SK-N-SH treated with all-trans-retinoic acid at 6 μM for 48 hours (cell line): ENCODE data around the gene BRMS1.

Experiments used
- ARNTL ChIP-seq: fragments of 450-650 bp; formaldehyde crosslinking; IDR thresholded peaks from 2 replicates; pipeline ENCODE4 v1.5.0; 2020; ENCODE audit warnings: low read depth, mild to moderate bottlenecking, moderate library complexity, borderline replicate concordance
- BACH2 ChIP-seq: fragments of 250-450 bp; sonication (Bioruptor Pico); IDR thresholded peaks from 2 replicates; pipeline ENCODE4 v1.9.0; 2021; ENCODE audit warnings: mild to moderate bottlenecking, borderline replicate concordance
- CREB5 ChIP-seq: fragments of 250-450 bp; sonication (Bioruptor Pico); IDR thresholded peaks from 2 replicates; pipeline ENCODE4 v1.5.1; 2020; ENCODE audit warnings: low read depth, mild to moderate bottlenecking, moderate library complexity
- CSDC2 ChIP-seq: fragments of 250-450 bp; sonication (Bioruptor Pico); IDR thresholded peaks from 2 replicates; pipeline ENCODE4 v1.5.0; 2020; ENCODE audit warnings: mild to moderate bottlenecking, moderate library complexity
- CSRNP3 ChIP-seq: fragments of 250-450 bp; sonication (Bioruptor Pico); IDR thresholded peaks from 2 replicates; pipeline ENCODE4 v1.5.1; 2021; ENCODE audit warnings: mild to moderate bottlenecking, moderate library complexity
- GLIS3 ChIP-seq: fragments of 250-450 bp; sonication (Bioruptor Pico); IDR thresholded peaks from 2 replicates; pipeline ENCODE4 v1.5.0; 2020; ENCODE audit warnings: mild to moderate bottlenecking, moderate library complexity
- ISL1 ChIP-seq: fragments of 250-450 bp; sonication (Bioruptor Pico); IDR thresholded peaks from 2 replicates; pipeline ENCODE4 v2.1.2; 2022; ENCODE audit warnings: mild to moderate bottlenecking, moderate library complexity
- PATZ1 ChIP-seq: fragments of 250-450 bp; sonication (Bioruptor Pico); IDR thresholded peaks from 2 replicates; pipeline ENCODE4 v1.8.0; 2020; ENCODE audit warnings: mild to moderate bottlenecking, moderate library complexity, borderline replicate concordance
- ZC3H10 ChIP-seq: fragments of 250-450 bp; sonication (Bioruptor Pico); IDR thresholded peaks from 2 replicates; pipeline ENCODE4 v1.5.1; 2021; ENCODE audit warnings: mild to moderate bottlenecking, moderate library complexity
- ZFP3 ChIP-seq: fragments of 250-450 bp; sonication (Bioruptor Pico); IDR thresholded peaks from 2 replicates; pipeline ENCODE4 v1.5.0; 2020; ENCODE audit warnings: mild to moderate bottlenecking, moderate library complexity
- ZFP30 ChIP-seq: fragments of 450-650 bp; formaldehyde crosslinking; IDR thresholded peaks from 2 replicates; pipeline ENCODE4 v1.5.0; 2022; ENCODE audit warnings: mild to moderate bottlenecking, moderate library complexity
- ZNF565 ChIP-seq: fragments of 450-650 bp; formaldehyde crosslinking; conservative IDR thresholded peaks from 2 replicates; pipeline ENCODE4 v1.5.0; 2020; ENCODE audit warnings: low read depth, mild to moderate bottlenecking, moderate library complexity
- TF ChIP-seq, protein P1 (sequence below): fragments of 250-450 bp; sonication (Bioruptor Pico); IDR thresholded peaks from 2 replicates; pipeline ENCODE4 v1.8.0; 2021; ENCODE audit warnings: low read depth, mild to moderate bottlenecking, moderate library complexity, borderline replicate concordance

GRCh38 chr11:66362481-66363147, 17.7 kb upstream of the BRMS1 start:
- TF ChIP-seq, protein P1, sequence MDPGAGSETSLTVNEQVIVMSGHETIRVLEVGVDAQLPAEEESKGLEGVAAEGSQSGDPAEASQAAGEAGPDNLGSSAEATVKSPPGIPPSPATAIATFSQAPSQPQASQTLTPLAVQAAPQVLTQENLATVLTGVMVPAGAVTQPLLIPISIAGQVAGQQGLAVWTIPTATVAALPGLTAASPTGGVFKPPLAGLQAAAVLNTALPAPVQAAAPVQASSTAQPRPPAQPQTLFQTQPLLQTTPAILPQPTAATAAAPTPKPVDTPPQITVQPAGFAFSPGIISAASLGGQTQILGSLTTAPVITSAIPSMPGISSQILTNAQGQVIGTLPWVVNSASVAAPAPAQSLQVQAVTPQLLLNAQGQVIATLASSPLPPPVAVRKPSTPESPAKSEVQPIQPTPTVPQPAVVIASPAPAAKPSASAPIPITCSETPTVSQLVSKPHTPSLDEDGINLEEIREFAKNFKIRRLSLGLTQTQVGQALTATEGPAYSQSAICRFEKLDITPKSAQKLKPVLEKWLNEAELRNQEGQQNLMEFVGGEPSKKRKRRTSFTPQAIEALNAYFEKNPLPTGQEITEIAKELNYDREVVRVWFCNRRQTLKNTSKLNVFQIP (CRISPR knock-in tag) = no peak
- TF ChIP-seq BACH2 (CRISPR knock-in tag) = no peak
- TF ChIP-seq ZFP3 (CRISPR knock-in tag) = no peak
- TF ChIP-seq ZFP30 (CRISPR knock-in tag) = no peak
- no peak for TF ChIP-seq CSRNP3 (CRISPR knock-in tag)
- TF ChIP-seq ISL1 (CRISPR knock-in tag) = no peak
- TF ChIP-seq ZNF565 (CRISPR knock-in tag) = no peak
- no peak for TF ChIP-seq PATZ1
- no peak for TF ChIP-seq GLIS3 (CRISPR knock-in tag)
- no peak for TF ChIP-seq CREB5 (CRISPR knock-in tag)
- TF ChIP-seq ARNTL (CRISPR knock-in tag) = no peak
- TF ChIP-seq CSDC2 = no peak
- TF ChIP-seq ZC3H10 = no peak
